Upper lobe of left lung (tissue), 6 donors: ENCODE results near the gene RUNDC3A. TPM values are rescaled to one million over a fixed set of nuclear protein-coding genes. Genes with fewer than 3 reads are reported as not detected.

Source experiments
- ATAC-seq, 2 donors: fragments of 200-7000 bp; cut with Tn5 transposase; one replicate each; pipeline ENCODE4 v1.9.1; 2022; ENCODE audit warnings: mild to moderate bottlenecking in 2 of 2, moderate library complexity in 2 of 2; ENCODE audit not compliant: low FRiP score in 2 of 2
- DNase-seq, 2 donors: peaks; one replicate each; pipeline ENCODE4 v3.0.0-alpha.2; 2019 to 2020
- H3K27ac ChIP-seq, 4 donors: fragments of 200-600 bp; sonication (generic); one replicate each; pipeline ENCODE4 v1.5.1; 2016 to 2019
- H3K27me3 ChIP-seq, 4 donors: fragments of 200-600 bp; sonication (generic); one replicate each; pipeline ENCODE4 v1.5.1; 2017 to 2019
- H3K36me3 ChIP-seq, 4 donors: fragments of 200-600 bp; sonication (generic); one replicate each; pipeline ENCODE4 v1.5.1; 2016 to 2019
- H3K4me1 ChIP-seq, 4 donors: fragments of 200-600 bp; sonication (generic); one replicate each; pipeline ENCODE4 v1.5.1; 2018 to 2019
- H3K4me3 ChIP-seq, 4 donors: fragments of 200-600 bp; sonication (generic); one replicate each; pipeline ENCODE4 v1.5.1; 2017 to 2019; ENCODE audit warnings: mild to moderate bottlenecking in 2 of 4, moderate library complexity in 1 of 4
- H3K9me3 ChIP-seq, 4 donors: fragments of 200-600 bp; sonication (generic); one replicate each; pipeline ENCODE4 v1.5.1; 2018 to 2019
- EP300 ChIP-seq, 4 donors: sonication (generic); formaldehyde crosslinking; IDR thresholded peaks; one replicate each; pipeline ENCODE4 v1.5.1; 2017; ENCODE audit warnings: antibody characterized with exemption in 4 of 4, control low read depth in 2 of 4
- POLR2A ChIP-seq, 4 donors: fragments of 450-650 bp; IDR thresholded peaks; one replicate each; pipeline ENCODE4 v1.5.1; 2016 to 2017; ENCODE audit warnings: antibody characterized with exemption in 4 of 4, mild to moderate bottlenecking in 2 of 4
- POLR2AphosphoS5 ChIP-seq, 2 donors: sonication (generic); formaldehyde crosslinking; IDR thresholded peaks; one replicate each; pipeline ENCODE4 v1.5.1; 2017; ENCODE audit warnings: antibody characterized with exemption in 2 of 2
- WGBS, 2 donors: methylation state at CpG; one replicate each; pipeline ENCODE4 v1.1.5; 2017 to 2018; 5-methylcytosine and 5-hydroxymethylcytosine counted together
- total RNA-seq, 6 donors: library from RNA; depleted of rRNA in 4 of 6; stranded (reverse); fragments of >200 nt in 4 of 6; gene quantifications; one replicate each; pipeline versions ENCODE4 v1.1.0 to v1.2.1, GENCODE V29; 2016 to 2021
- TF ChIP-seq, protein P1 (sequence below), 6 experiments: fragments of 450-650 bp in 4 of 6; fragments of 200-600 bp in 2 of 6; sonication (generic) in 2 of 6; IDR thresholded peaks; one replicate each; pipeline ENCODE4 v1.5.1; 2016 to 2019; ENCODE audit warnings: antibody characterized with exemption in 6 of 6
- donor health status: DM: no; HTN: no; CAD: no; lungs with moderate emphysema.
- donor health status: DM: no; HTN: yes; CAD: no; lungs with severe emphysema.

Gene RUNDC3A
- 1 to 10 TPM in 2 of 6 donors, under 1 TPM in 1, not detected in 3; 0.13 to 2.6 (median 1.0) TPM for total RNA-seq

DNA sequence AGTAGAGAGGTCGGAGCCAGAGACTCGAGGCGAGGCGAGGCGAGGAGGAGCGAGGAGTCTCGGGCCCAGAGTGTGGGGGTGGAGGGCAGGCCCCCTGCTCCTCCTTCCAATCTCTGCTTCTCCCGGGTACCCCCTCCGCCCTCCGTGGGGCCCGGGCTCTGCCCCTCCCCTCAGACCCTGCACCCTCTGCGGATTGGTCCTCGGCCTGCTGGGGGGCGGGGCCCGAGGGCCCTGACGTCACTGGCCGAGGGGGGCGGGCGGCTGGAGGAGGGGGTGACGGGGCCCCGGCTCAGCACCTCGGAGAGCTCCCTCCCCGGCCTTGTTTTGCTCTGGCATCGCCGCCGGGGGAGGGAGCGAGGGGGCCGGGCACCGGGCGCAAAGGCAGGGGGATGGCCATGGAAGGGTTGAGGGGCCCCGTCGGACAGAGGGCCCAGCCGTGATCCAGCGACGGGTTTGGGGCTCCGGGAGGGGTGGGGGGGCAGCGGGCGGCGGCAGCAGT is at the start of gene RUNDC3A:
Gene RUNDC3A (plus strand): TSS at position 282 of the 499 bp plus-strand sequence. CDS start 232 bp downstream, outside the sequence.
- Histone ChIP-seq H3K36me3 (no peaks in the 10 kb centered on the region), H3K9me3 (no peaks in the 10 kb centered on the region), H3K27me3 (no peaks in the 10 kb centered on the region), H3K27ac (peak within 1 kb of the TSS in 2 of 4 donors; percentile 21 to 44), H3K4me3 (peak within 1 kb of the TSS in 3 of 4 donors; percentile 39 to 51 (median 51)), H3K4me1 (peaks cover 18 to 20% (median 19%) of the 10 kb centered on the region in 4 donors)
- 0 to 3% methylated on average over 7 to 21 of the region's 39 CpGs for WGBS, 2 donors
- peak; percentile 89 to 98 for ATAC-seq
- DNase-seq, result peak; percentile 78 to 97
- TF ChIP-seq POLR2AphosphoS5 (IDR thresholded peaks at IDR 0.05), result peak in 1 of 2 donors; percentile 6
- no peak for TF ChIP-seq EP300 (IDR thresholded peaks at IDR 0.05)
- TF ChIP-seq POLR2A (IDR thresholded peaks at IDR 0.05), result no peak
- TF ChIP-seq, protein P1, sequence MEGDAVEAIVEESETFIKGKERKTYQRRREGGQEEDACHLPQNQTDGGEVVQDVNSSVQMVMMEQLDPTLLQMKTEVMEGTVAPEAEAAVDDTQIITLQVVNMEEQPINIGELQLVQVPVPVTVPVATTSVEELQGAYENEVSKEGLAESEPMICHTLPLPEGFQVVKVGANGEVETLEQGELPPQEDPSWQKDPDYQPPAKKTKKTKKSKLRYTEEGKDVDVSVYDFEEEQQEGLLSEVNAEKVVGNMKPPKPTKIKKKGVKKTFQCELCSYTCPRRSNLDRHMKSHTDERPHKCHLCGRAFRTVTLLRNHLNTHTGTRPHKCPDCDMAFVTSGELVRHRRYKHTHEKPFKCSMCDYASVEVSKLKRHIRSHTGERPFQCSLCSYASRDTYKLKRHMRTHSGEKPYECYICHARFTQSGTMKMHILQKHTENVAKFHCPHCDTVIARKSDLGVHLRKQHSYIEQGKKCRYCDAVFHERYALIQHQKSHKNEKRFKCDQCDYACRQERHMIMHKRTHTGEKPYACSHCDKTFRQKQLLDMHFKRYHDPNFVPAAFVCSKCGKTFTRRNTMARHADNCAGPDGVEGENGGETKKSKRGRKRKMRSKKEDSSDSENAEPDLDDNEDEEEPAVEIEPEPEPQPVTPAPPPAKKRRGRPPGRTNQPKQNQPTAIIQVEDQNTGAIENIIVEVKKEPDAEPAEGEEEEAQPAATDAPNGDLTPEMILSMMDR (IDR thresholded peaks at IDR 0.05), result no peak

DNA sequence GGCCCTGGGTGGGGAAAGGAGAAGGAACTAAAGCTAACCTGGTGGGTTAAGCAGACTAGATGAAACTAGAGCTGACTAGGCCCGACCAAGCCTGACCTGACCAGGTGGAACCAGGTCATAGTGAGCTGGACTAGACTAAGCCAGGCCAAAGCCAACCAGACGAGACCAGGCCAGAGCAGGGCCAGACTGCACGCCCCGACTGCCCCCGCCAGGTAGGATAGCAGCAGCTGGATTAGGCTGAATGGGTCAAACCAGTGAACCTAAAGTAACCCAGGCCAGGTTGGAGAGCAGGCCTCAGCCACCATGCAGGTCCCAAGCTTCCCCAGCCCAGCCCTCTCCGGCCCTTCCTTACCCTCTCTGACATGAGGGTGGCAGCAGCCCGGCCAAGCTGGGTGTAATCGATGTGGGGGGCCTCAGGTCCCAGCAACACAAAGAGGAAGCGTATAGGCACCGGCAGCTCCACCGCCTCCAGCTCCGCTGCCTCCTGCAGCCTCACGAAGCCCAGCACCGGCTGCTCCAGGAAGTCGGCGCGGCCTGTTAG is 49.5 kb upstream of the RUNDC3A start:
- no peaks in the 10 kb centered on the region for H3K9me3 ChIP-seq
- no peaks in the 10 kb centered on the region for H3K4me1 ChIP-seq
- H3K36me3 ChIP-seq, result no peaks in the 10 kb centered on the region
- ATAC-seq (no peak), DNase-seq (peak in 1 of 2 donors; percentile 67)
- no peak overlapping the region for H3K4me3 ChIP-seq
- H3K27ac ChIP-seq, result no peak overlapping the region
- WGBS, 2 donors, result 68 to 75% methylated on average over 12 to 15 of the region's 17 CpGs
- H3K27me3 ChIP-seq, result no peaks in the 10 kb centered on the region
- TF ChIP-seq EP300 (IDR thresholded peaks at IDR 0.05), result no peak
- TF ChIP-seq, protein P1 (IDR thresholded peaks at IDR 0.05), result no peak
- no peak for TF ChIP-seq POLR2A (IDR thresholded peaks at IDR 0.05)
- TF ChIP-seq POLR2AphosphoS5 (IDR thresholded peaks at IDR 0.05), result no peak

DNA sequence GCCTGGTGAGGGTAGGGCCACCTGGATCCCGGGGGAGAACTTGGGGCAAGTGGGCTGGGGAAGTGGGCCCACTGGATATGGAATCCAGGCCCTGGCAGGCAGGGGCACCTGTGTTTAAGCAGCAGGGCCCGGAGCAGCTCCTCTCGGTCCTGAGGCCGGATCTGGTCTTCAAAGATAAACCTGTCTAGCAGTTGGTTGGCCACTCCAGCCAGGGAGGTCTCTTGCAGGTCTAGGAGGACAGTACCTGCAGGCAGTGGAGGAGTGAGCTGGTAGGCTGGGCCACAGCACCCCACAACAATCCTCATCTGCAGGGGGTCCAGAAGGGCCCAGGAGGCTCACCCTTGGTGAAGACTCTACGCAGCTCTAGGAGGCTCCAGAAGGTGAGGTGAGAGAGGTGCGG is 48.1 kb upstream of the RUNDC3A start:
- Histone ChIP-seq H3K36me3 (no peaks in the 10 kb centered on the region), H3K4me1 (no peaks in the 10 kb centered on the region), H3K27ac (no peak overlapping the region), H3K27me3 (no peaks in the 10 kb centered on the region), H3K4me3 (no peak overlapping the region), H3K9me3 (no peaks in the 10 kb centered on the region)
- ATAC-seq, result no peak
- TF ChIP-seq EP300 (IDR thresholded peaks at IDR 0.05) (no peak), POLR2AphosphoS5 (IDR thresholded peaks at IDR 0.05) (no peak), POLR2A (IDR thresholded peaks at IDR 0.05) (no peak)
- TF ChIP-seq, protein P1 (IDR thresholded peaks at IDR 0.05), result no peak
- DNase-seq, result no peak
- 95% methylated on average over 3 to 6 of the region's 6 CpGs for WGBS, 2 donors

DNA sequence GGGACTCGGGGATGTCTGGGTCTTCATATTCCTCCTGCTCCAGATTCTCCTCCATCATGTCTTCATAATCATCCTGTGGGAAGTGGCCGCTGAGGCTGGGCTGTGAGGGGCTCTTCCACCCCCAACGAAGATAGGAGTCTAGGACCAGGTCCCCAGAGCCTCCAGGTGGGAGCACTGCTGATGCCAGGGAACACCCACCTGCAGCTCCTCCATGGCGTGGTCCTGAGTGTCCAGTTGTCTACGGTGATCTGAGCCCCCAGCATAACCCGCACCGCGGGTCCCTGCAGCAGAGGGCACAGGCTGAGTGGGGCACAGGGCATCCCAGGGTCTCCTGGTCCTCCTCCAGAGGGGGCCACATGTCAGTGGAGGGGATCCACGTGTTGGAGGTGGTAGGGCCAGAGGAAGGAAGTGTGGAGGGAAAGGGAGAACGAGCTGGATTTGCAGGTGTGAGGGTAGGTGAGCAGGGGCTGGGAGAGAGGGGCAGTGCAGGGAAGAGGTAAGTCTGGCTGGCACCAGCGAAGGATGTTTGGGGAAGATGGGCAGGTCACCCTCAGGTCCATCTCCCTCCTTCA is 45.7 kb upstream of the RUNDC3A start:
- Histone ChIP-seq H3K27ac (no peak overlapping the region), H3K4me1 (no peaks in the 10 kb centered on the region), H3K4me3 (no peak overlapping the region), H3K27me3 (no peaks in the 10 kb centered on the region), H3K9me3 (no peaks in the 10 kb centered on the region), H3K36me3 (no peaks in the 10 kb centered on the region)
- ATAC-seq (no peak), DNase-seq (no peak)
- 72 to 73% methylated on average over 9 to 11 of the region's 11 CpGs for WGBS, 2 donors
- TF ChIP-seq EP300 (IDR thresholded peaks at IDR 0.05), result no peak

DNA sequence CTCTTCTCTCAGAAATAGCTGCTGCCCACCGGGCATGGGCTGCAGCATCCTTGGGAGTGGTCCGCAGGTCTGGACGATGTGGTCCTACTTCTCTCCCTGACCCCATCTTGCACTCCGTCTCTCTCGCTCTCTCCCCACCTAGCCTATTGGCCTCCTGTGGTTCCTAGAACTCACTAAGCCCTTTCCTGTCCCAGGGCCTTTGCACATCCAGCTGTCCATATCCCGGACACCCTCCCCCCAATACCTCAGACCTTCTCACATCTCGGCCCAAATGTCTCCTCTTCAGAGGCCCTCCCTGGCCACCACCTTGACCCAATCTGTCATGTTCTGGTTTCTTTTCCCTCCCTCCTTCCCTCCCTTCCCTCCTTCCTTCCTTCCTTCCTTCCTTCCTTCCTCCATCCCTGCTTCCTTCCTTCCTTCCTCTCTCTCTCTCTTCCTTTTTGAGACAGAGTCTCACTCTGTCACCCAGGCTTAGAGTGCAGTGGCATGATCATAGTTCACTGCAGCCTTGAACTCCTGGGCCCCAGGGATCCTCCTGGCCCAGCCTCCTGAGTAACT is 45.0 kb upstream of the RUNDC3A start:
- Histone ChIP-seq H3K36me3 (no peaks in the 10 kb centered on the region), H3K27me3 (no peaks in the 10 kb centered on the region), H3K4me1 (no peaks in the 10 kb centered on the region), H3K9me3 (no peaks in the 10 kb centered on the region), H3K27ac (no peak overlapping the region), H3K4me3 (no peak overlapping the region)
- ATAC-seq (no peak), DNase-seq (no peak)
- 85 to 90% methylated on average over 5 to 7 of the region's 7 CpGs for WGBS, 2 donors
- TF ChIP-seq POLR2A (IDR thresholded peaks at IDR 0.05), result no peak
- TF ChIP-seq EP300 (IDR thresholded peaks at IDR 0.05), result no peak
- TF ChIP-seq, protein P1 (IDR thresholded peaks at IDR 0.05), result no peak
- no peak for TF ChIP-seq POLR2AphosphoS5 (IDR thresholded peaks at IDR 0.05)
